HEK293 (cell line): Measurements from ENCODE around the gene ACKR1.

ENCODE experiments used
- KLF10 ChIP-seq: fragments of 450-650 bp; IDR thresholded peaks from 2 replicates; pipeline ENCODE4 v1.5.1; 2018; ENCODE audit warnings: missing biosample characterization, mild to moderate bottlenecking, missing genetic modification characterization
- ZBTB7A ChIP-seq: fragments of 450-650 bp; formaldehyde crosslinking; IDR thresholded peaks from 2 replicates; pipeline ENCODE4 v1.5.1; 2016; ENCODE audit warnings: low read depth, missing biosample characterization, missing genetic modification characterization
- ZNF324 ChIP-seq: fragments of 450-650 bp; formaldehyde crosslinking; IDR thresholded peaks from 2 replicates; pipeline ENCODE4 v1.5.1; 2016; ENCODE audit warnings: missing biosample characterization, missing genetic modification characterization
- ZNF398 ChIP-seq: fragments of 450-650 bp; formaldehyde crosslinking; IDR thresholded peaks from 2 replicates; pipeline ENCODE4 v1.5.1; 2017; ENCODE audit warnings: missing biosample characterization, missing genetic modification characterization
- ZNF423 ChIP-seq: fragments of 450-650 bp; formaldehyde crosslinking; IDR thresholded peaks from 2 replicates; pipeline ENCODE4 v1.5.1; 2016; ENCODE audit warnings: missing biosample characterization, missing genetic modification characterization
- ZNF776 ChIP-seq: fragments of 450-650 bp; formaldehyde crosslinking; IDR thresholded peaks from 2 replicates; pipeline ENCODE4 v1.5.0; 2017; ENCODE audit warnings: missing biosample characterization, missing genetic modification characterization, borderline replicate concordance
- ZNF785 ChIP-seq: fragments of 450-650 bp; formaldehyde crosslinking; IDR thresholded peaks from 2 replicates; pipeline ENCODE4 v1.5.1; 2016; ENCODE audit warnings: missing biosample characterization, missing genetic modification characterization
- ZSCAN5A ChIP-seq: fragments of 450-650 bp; formaldehyde crosslinking; IDR thresholded peaks from 2 replicates; pipeline ENCODE4 v1.5.1; 2016; ENCODE audit warnings: missing biosample characterization, missing genetic modification characterization

- TF ChIP-seq ZNF423 (tag by site-specific recombination): no peak
- TF ChIP-seq ZNF398 (tag by site-specific recombination): no peak
- no peak for TF ChIP-seq KLF10 (tag by site-specific recombination)
- no peak for TF ChIP-seq ZSCAN5A
- no peak for TF ChIP-seq ZBTB7A (tag by site-specific recombination)
- no peak for TF ChIP-seq ZNF324
- no peak for TF ChIP-seq ZNF776 (tag by site-specific recombination)
- TF ChIP-seq ZNF785 (tag by site-specific recombination): no peak
These were observed 16.3 kb upstream of the ACKR1 start for GRCh38 chr1:159188375-159188788.
